ENCODE measurements around the gene MPPED1. TPM values are rescaled to one million over a fixed set of nuclear protein-coding genes. Genes with fewer than 3 reads are reported as not detected.

Gene MPPED1
- polyA plus RNA-seq, 12 donors: 0.31 to 25.8 (median 0.70) TPM; not detected in 2

DNA sequence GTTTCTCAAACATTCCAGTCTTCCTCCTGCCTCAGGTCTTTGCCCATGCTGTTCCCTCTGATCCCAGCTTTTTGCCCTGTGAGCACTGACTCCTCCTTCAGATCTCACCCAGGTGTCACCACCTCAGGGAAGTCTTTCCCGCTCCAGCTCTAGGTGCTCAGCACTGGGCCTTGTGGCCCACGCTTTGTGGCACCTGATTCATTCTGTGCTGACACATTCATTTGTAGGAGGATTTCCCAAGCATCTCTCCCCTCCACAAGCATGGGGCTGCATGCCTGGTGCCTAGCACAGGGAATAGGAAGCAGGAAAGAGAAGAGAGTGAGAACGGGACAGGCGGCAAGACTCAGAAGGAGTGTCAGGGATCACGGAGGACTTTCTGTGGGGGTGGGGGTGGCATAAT, 17.6 kb downstream of the MPPED1 start:
- DNase-seq: no peak

DNA sequence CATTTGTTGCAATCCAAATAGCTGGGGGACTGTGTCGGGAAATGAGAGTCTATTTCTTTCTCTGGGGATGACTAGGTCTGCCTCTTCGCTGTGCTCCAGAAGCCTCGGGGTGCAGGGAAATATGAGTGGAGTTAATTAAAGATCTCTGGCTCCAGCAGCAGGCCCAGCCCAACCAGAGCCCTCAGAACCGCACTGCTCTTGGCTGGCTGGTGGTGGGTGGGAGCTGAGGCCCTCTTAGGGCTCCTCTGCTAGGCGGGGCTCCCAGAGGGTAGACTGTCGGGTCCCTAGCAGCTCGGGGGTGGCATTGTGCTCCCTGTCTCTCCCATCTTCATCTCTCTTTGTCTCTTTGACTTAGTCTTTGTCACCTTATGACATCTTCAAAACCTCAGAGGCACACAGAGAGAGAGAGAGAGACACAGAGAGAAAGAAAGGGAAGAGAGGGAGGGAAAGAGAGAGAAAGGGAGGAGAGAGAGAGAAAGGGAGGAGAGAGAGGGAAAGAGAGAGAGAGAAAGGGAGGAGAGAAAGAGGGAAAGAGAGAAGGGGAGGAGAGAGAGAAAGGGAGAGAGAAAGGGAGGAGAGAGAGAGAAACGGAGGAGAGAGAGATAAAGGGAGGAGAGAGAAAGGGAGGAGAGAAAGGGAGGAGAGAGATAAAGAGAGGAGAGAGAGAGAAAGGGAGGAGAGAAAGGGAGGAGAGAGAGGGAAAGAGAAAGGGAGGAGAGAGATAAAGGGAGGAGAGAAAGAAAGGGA, 20.2 kb downstream of the MPPED1 start:
- no peak for DNase-seq

DNA sequence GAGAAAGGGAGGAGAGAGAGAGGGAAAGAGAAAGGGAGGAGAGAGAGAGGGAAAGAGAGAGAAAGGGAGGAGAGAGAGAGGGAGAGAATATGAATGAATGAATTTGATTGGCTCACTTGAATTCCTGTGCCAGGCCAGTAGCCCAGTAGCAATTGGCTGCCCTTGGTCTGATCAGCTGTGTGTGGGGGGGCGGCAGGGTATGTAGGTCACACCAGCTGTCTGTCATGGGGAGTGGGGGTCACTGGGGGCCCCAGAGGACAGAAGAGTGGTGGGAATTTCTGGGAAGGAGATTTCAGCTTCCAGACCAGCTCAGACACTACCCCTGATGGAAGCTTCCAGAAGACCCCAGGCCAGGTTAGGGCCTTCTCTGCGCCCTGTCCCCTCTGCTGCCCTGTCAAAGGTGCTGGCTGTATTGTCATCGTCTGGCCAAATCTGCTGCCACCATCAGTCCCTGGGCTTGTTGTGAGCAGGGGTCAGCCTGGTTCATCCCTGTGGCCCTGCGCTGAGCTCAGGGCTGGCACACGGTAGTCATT, 21.1 kb downstream of the MPPED1 start:
- no peak for DNase-seq

DNA sequence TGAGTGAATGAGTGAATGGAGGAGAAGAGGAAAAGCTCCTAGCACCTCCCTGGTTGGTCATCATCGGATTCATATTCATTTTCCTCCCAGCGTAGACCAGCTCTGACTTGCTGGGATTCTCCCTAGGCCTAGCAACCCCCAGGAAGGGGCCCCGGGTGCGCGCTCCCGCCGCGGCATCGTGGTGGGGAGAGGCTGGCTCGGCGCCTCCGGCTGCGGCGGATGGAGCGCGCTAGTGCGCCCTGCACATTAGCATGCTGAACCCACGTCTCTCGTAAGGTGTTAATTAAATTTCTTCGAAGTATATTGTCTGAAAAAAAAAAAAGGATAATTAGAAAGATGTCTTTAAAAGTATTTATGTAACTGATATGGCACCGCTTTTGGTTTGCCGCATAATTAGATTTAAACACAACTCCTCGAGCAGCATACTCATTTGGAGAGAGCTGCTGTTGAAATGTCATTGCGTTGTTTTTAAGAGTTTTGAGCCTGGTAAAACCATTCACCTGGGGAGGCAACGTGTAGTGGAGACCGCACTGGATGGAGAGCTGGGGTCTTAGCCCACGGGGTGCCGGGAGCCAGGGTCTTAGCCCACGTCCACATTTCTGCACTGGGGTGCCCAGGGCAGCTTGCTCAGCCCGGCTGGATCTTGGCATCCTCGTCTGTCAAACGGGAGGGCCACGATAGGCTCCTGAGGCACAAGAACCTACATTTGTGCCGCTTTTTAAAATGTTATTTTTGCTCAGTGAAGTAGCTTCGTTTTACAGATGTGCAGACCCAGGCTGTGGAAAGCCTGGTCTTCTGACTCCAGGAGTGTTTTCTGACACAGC, 21.8 kb downstream of the MPPED1 start:
- no peak for DNase-seq

DNA sequence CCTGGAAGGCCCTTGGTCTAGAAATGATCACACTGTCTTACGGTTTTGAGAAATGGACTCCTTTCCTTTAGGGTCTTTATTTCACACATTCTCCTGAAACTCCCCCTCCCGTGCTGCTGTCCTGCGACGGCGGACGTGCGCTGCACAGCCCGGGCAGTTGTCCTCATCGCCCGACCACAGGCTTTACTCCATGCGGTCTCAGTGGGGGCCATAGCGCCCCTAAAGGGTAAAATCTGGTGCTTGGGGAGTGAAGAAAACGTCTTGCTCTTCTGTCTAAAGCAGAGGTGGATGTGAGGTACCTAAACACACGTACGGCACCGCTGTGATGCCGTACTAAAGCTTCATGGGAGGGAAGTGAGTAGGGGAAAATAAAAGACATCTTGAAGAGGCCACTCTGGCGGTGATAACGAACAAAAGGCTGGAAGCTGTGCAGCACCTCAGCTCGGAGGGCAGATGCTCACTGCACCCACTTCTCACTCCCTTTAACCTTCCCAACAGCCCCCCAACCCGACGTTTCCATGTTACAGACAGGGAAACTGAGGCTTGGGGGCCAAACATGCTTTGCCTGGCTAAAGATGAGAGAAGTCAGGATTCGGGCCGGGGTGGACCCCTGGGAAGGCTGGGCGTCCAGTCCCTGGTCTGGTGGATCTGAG, 22.6 kb downstream of the MPPED1 start:
- no peak for DNase-seq

DNA sequence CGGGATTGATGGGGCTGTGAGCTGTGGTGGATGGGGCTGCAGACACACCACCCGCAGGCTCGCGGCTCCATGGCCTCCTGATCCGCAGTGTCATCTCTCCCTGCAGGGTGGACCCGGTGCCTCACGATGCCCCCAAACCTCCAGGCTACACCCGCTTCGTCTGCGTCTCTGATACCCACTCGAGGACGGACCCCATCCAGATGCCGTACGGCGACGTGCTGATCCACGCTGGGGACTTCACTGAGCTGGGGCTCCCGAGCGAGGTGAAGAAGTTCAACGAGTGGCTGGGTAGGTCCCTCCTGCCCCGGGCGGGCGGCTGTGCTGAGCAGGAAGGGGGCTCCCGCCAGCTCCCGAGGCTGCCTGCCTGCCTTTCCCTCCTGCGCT, 23.1 kb downstream of the MPPED1 start:
- DNase-seq: no peak

DNA sequence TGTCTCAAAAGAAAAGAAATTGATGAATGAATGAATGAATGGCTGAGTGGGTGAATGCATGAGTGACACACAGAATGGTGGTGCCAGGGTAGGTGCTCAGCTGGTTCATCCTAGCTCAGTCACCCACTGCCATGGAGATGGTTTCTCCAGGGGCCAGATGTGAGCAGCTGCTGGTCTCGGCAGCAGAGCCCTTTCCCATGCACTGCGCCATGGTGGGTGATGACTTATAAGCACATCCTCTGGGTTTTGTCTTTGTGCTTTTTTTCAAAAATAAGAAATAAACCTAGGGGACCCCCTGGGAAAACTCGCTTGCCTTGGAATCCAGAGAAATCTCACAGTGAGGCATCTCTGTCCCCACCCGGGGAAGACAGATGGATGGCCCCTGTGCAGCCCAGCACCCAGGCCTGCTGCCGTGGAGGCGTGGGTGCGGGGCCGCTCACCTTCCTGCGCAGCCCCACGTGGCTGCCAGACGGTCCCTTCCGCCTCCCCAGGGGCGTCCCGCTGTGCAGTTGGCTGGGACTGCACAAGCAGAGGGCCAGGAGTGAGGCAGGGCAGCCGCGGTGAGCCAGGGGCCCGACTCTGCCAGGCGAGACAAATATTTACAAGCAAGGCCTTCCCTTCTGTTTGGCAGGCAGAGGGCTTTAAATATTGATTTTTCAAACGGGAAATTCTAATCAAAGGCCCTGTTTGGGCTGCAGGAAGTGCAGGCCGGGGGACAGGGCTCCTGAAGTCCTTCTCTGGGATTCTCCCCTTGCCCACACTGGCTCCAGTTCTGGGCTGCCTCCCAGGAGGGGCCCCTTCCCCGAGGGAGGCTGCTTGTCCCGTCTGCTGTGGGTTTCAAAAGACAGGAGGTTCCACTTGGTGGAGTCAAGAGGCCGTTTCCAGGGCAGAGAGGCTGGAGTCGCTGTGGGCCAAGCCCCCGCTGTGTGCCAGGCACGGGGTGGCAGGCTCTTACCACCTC, 24.3 kb downstream of the MPPED1 start:
- DNase-seq: no peak

DNA sequence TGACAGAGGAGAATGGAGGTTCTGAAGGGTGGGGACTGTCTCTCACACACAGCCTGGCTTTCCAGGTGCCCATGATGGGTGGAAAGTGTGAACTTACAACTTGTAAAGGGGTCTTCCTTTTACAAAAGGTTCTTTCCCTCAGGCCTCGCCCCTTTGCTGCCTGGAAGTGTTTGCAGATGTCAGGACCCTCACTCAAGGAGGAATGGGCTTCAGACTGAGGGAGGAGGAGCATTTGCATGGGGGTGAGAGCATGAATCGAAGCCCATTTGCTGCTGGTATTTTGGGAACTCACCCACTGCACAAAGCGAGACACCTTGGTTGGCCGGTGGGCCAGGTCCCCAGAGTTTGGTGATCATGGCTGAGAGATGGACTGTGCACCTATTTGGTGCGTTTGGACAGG, 25.1 kb downstream of the MPPED1 start:
- no peak for DNase-seq

DNA sequence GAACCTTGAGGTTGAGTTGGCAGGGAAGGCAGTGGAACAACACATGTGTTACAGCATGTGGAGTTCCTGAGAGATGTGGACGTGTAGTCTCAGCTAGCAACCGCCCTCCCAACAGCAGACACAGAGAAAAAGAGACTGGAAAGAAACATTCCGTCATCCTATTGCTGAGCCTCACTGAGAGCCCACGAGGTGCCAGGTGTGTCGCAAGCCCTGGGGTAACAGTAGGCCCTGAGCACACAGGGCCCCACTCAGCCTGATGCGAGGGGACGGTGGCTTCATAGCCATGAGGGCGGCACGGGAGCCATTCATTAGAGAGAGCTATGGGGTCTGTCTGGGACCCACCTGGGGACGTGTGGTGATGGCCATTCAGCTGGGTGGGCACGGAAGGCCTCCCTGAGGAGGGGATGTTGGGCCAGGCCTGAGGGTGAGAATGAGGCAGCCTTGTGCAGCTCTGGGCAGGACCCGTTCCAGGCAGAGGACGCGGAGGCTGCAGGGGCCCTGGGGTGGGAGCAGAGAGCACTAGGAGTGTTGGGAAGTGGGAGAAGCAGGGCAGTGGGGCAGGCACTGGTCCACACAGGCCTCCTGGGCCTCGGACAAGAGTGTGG, 26.2 kb downstream of the MPPED1 start:
- DNase-seq: no peak

DNA sequence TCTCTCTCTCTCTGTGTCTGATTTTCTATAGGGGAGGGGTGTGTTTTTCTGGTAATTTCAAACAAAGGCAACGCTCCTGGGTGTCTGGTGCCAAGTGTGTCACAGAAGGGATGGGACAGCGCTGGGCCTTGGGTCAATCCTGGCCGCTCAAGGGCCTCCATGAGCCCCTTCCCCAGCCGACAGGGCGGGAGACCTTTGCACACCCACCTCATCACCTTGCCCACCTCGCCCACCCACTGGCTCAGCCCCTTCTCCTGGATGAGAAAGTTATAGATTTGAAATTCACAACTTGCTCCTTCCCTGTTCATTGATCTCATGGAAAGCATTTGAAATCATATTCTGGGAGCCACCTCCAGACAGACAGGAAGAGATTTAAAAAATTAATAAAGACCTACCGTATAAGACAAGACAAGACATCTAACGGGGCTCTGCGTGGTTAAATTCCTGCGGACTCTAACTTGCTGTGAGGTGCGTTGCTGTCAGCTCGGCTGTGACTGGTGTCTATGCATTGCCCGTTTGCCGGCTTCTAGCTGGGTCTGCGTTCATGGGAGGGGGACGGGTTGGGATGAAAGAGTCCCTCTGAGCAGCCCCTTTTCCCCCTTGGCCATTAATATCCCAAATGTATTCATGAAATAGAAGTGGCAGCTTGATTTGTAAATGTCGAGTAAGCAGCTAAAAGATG, 27.0 kb downstream of the MPPED1 start:
- DNase-seq: no peak

DNA sequence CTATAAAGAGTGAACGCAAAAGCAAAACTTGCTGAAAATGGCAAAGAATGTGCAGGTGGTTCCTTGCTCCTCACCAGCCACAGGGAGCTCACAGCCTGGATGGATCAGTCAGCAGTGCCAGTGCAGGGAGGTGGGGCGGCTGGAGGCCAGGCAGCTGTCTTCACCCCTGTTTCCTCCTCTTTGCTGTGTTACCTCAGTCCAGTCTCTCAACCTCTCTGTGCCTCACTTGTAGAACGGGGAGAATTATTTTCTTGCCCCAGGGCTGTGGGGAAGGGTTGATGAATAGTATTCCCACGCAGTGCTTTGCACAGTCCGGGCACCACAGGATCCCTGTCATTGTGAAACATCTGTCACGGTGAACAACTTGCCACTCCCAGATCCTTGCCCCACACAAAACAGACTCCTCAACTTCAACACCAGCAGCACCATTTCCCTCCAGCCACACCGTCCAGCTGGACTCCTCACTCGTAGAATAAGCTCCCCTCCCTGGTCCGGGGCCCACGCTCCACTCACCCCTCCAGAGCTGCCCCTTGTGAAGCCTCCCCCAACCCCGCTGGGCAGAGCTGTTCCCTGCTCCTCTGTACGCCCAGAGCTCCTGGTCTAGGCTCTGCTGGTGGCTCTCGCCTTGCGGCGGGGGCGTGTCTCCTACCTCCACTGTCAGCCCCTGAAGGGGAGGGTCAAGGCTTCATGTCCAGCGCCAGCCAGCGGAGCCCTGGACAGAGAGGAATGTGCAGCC, 27.7 kb downstream of the MPPED1 start:
- no peak for DNase-seq

DNA sequence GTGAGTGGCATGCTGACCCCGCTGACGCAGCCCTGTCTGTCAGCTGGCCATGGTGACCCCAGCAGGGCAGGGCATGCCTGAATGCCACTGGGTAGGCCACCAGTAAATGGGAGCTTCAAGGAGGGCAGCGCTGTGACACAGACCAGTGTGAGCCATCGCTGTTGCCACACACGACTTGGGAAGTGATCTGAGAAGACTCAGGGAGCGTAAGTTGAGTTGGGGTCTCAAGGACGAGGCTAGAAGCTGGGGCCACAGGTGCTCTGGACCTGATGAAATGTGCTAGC, 28.2 kb downstream of the MPPED1 start:
- no peak for DNase-seq

DNA sequence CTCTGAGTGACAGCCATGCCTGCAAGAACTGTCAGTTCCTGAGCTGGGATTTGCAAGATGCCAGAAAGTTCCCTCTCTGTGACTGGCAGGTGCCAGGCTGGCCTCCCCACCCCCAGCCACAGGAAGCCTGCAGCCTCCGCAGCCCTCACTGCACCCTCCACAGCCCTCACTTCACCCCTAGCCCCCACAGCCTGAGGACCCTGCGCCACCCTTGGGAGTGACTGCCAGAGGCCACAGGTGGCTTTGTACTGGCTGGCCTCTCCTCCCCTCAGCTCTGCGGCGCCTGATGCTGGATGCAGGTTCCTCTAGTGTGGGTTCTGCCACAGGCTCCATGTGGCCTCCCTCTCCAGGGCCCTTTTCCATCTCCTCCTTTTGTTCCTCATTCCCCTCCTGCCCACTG, 28.7 kb downstream of the MPPED1 start:
- DNase-seq: no peak

DNA sequence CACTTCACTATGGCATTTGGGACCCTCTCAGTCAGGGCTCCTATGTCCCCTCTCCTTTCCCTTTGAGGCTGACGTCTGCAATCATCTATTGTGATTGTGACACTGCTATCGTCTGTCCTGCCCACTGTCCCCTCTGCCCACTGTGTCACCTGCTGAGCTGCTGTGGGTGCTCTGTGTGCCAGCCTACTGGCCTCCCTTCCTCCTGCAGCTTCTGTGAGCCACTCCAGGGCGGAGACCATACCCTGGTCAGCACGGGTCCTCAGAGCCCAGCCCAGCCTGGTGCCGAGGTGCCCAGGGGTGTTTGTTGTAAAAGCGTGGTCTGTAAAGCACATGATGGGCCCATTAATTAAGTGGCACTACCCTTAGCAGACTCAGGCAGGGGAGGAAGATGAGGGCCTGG, 29.4 kb downstream of the MPPED1 start:
- no peak for DNase-seq

DNA sequence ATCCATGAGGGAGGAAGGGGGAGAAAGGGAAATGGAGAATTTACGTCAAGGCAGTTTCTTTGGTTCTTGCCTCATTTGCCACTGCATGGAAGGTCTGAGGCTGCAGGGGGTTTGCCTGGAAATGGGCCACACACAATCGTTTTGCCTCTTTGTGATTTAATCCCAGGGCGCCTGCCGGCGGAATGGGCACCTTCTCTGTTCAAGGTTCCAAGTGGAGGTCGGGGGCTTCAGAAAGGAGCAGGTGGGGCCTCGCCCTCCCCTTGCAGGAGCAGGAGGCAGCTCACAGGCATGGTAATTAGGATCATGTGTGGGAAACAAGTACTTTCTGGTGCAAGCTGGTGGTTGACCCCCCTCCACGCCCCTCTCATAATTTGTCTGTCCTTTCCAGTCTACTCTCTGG, 29.9 kb downstream of the MPPED1 start:
- no peak for DNase-seq

DNA sequence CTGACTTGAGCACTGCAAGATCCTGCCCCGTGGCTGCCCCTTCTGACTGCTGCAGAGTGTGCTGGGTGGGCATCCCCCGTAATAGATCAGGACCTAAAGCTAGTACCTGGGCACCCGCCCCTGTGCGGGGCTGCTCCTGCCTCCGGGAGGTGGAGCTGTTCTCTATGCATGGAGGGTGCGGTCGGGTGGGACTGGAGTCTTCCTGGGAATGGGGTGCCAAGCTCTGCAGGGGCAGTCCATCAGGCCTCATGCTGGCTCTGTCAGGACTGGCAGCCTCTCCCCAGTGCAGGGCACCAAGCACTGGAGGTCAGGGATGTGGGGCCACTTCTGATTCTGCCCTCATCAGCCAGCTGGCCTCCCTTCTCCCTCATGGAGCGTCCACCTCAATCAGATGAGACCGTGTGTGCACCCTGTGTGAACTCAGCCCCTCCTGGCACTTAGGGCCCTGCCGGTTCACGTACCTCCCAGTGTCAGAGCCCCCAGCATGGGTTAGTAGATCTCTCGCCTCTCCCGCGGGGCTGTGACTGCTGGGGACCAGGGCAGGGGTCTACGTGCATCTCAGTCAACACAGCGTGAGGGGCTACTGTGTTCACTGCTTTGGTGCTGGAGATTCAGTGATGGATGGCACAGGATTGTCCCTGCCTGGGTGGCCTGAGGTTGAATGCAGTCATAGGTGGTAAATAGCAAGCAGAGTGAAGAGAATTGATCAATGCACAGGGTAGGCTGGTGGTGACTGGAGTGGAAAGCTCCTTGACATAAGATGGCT, 30.8 kb downstream of the MPPED1 start:
- DNase-seq: no peak

DNA sequence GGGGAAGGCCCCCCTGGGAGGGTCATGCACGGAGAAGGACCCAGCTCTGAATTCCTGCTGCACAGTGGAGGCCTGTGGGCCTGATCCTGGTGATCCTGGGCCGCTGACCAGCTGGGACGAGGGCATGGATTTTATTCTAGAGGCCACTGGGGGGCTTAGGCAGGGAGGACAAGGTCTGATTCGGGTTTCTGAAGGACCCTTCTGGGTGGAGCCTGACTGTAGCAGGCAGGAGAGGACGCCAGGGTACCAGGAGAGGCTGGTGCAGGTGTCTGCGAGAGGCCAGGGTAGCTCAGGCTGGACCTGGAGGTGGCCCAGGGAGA, 31.3 kb downstream of the MPPED1 start:
- DNase-seq: no peak

DNA sequence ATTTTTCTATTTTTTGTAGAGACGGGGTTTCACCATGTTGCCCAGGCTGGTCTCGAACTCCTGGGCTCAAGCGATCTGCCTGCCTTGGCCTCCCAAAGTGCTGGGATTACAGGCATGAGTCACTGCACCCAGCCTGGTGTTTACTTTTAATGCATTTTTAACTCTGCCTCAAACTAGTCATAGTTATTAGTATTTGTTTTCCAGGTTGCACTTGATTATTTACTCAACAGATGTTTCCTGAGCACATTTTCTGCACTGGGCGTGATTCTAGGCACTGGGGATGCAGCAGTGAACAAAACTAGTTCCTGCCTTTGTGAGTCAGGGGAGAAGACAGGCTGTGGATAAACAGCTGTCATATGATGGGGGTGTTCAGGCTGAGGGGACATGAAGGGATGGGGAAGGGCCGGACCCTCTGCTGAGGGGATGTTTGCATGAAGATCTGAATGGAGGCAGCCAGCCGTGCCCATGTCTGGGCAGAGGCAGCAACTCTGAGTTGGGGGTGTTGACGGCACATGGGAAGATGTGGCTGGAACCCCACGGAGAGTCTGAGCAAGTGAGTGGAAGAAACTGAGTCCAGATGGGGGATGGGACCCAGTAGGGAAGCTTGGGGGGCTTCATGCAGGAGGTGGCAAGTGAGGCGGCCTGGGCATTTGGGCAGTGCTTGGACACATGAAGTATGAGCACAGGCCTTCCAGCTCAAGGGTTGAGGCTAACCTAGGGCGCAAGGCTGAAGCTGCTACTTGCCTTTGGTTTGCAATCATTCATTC, 34.4 kb downstream of the MPPED1 start:
- no peak for DNase-seq

DNA sequence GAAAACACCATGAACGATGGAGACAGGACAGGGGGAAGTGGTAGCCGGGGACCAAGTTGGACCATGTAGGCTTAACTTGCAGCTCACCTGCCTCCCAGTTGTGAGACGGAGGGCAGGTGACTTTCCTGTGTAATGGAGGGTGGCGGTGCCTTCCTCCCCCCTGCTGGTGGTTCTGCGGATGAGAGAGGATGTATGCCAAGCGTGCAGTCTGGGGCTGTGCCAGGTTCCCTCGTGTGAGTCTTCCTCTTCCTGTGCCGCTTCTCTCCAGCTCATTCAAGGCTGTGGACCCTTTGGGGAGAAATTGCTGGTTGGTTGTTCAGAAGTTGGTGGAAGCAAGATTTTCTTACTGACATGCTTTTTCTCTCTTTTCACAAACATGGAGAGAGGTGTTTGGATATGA, 35.1 kb downstream of the MPPED1 start:
- DNase-seq: no peak
